ENCODE measurements around the gene MAPK1. TPM values are rescaled to one million over a fixed set of nuclear protein-coding genes. Genes with fewer than 3 reads are reported as not detected.

Gene MAPK1
- total RNA-seq, 2 experiments from 2014 or later = 39.4 to 44.0 TPM

DNA sequence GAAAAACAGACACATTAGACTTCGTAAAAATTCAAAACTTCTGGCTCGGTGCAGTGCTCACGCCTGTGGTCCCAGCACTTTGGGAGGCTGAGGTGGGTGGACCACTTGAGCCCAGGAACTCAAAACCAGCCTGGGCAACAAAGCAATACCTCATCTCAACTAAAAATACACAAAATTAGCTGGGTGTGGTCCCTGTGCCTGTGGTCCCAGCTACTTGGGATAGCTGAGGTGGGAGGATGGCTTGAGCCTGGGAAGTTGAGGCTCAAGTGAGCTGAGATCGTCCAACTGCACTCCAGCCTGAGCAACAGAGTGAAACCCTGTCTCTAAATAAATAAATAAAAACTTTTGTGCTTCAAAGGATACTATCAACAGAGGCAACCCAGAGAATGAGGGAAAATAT lies 155.6 kb downstream of the MAPK1 start:
- H3K27me3 ChIP-seq (ENCODE audit: control insufficient read depth in 1 of 2, insufficient read depth in 2 of 2, low read length in 2 of 2) = no peaks in the 10 kb centered on the region
- DNase-seq (no peak), ATAC-seq (ENCODE audit: poor library complexity) (no peak)
- CTCF ChIA-PET = no interaction called here
- intact Hi-C loops (cut with DNase I, micrococcal nuclease) = no loop called here
- Mint-ChIP-seq H3K27ac (no peak overlapping the region), H3K36me3 (ENCODE audit: low read depth) (no peaks in the 10 kb centered on the region), H3K4me1 (ENCODE audit: low read depth) (peaks cover 7% of the 10 kb centered on the region), H3K9me3 (no peaks in the 10 kb centered on the region), H3K27me3 (no peaks in the 10 kb centered on the region), H3K4me3 (no peak overlapping the region)
- no peaks in the 10 kb centered on the region for H3K9me3 ChIP-seq (ENCODE audit: control insufficient read depth in 1 of 2, insufficient read depth in 1 of 2, low read length in 2 of 2)
- peaks cover 2% of the 10 kb centered on the region for H3K36me3 ChIP-seq (ENCODE audit: insufficient read depth, low read length)
- TF ChIP-seq, protein P1, sequence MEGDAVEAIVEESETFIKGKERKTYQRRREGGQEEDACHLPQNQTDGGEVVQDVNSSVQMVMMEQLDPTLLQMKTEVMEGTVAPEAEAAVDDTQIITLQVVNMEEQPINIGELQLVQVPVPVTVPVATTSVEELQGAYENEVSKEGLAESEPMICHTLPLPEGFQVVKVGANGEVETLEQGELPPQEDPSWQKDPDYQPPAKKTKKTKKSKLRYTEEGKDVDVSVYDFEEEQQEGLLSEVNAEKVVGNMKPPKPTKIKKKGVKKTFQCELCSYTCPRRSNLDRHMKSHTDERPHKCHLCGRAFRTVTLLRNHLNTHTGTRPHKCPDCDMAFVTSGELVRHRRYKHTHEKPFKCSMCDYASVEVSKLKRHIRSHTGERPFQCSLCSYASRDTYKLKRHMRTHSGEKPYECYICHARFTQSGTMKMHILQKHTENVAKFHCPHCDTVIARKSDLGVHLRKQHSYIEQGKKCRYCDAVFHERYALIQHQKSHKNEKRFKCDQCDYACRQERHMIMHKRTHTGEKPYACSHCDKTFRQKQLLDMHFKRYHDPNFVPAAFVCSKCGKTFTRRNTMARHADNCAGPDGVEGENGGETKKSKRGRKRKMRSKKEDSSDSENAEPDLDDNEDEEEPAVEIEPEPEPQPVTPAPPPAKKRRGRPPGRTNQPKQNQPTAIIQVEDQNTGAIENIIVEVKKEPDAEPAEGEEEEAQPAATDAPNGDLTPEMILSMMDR (IDR thresholded peaks at IDR 0.05) = no peak
- POLR2A ChIA-PET = no interaction called here
- peaks cover 6% of the 10 kb centered on the region for H3K4me1 ChIP-seq (ENCODE audit: insufficient read depth, low read length)
- H3K27ac ChIP-seq (ENCODE audit: low read depth in 1 of 2, low read length in 2 of 2) = no peak overlapping the region
- no peak overlapping the region for H3K4me3 ChIP-seq (ENCODE audit: low read length)

- no peak overlapping the region for H3K27ac Mint-ChIP-seq
- Histone ChIP-seq H3K36me3 (ENCODE audit: insufficient read depth, low read length) (peaks cover 2% of the 10 kb centered on the region), H3K27ac (ENCODE audit: low read depth in 1 of 2, low read length in 2 of 2) (no peak overlapping the region), H3K27me3 (ENCODE audit: control insufficient read depth in 1 of 2, insufficient read depth in 2 of 2, low read length in 2 of 2) (no peaks in the 10 kb centered on the region), H3K9me3 (ENCODE audit: control insufficient read depth in 1 of 2, insufficient read depth in 1 of 2, low read length in 2 of 2) (no peaks in the 10 kb centered on the region), H3K4me1 (ENCODE audit: insufficient read depth, low read length) (peaks cover 6% of the 10 kb centered on the region), H3K4me3 (ENCODE audit: low read length) (no peak overlapping the region)
- H3K9me3 Mint-ChIP-seq = no peaks in the 10 kb centered on the region
- TF ChIP-seq, protein P1 (IDR thresholded peaks at IDR 0.05) = no peak
- no peaks in the 10 kb centered on the region for H3K36me3 Mint-ChIP-seq (ENCODE audit: low read depth)
- H3K27me3 Mint-ChIP-seq = no peaks in the 10 kb centered on the region
- DNase-seq = no peak
- ChIA-PET CTCF (no interaction called here), POLR2A (no interaction called here)
- peaks cover 7% of the 10 kb centered on the region for H3K4me1 Mint-ChIP-seq (ENCODE audit: low read depth)
- H3K4me3 Mint-ChIP-seq = no peak overlapping the region
- ATAC-seq (ENCODE audit: poor library complexity) = no peak
- intact Hi-C loops (cut with DNase I, micrococcal nuclease) = no loop called here
Observed at GRCh38 chr22:21710156-21710555, 157.3 kb downstream of the MAPK1 start.

GRCh38 chr22:21709688-21710087 lies 157.8 kb downstream of the MAPK1 start:
- Histone ChIP-seq H3K27me3 (ENCODE audit: control insufficient read depth in 1 of 2, insufficient read depth in 2 of 2, low read length in 2 of 2) (no peaks in the 10 kb centered on the region), H3K4me1 (ENCODE audit: insufficient read depth, low read length) (peaks cover 6% of the 10 kb centered on the region), H3K9me3 (ENCODE audit: control insufficient read depth in 1 of 2, insufficient read depth in 1 of 2, low read length in 2 of 2) (no peaks in the 10 kb centered on the region), H3K36me3 (ENCODE audit: insufficient read depth, low read length) (peaks cover 2% of the 10 kb centered on the region), H3K27ac (ENCODE audit: low read depth in 1 of 2, low read length in 2 of 2) (no peak overlapping the region), H3K4me3 (ENCODE audit: low read length) (no peak overlapping the region)
- peaks cover 7% of the 10 kb centered on the region for H3K4me1 Mint-ChIP-seq (ENCODE audit: low read depth)
- TF ChIP-seq, protein P1 (IDR thresholded peaks at IDR 0.05) = no peak
- CTCF ChIA-PET = no interaction called here
- ATAC-seq (ENCODE audit: poor library complexity) (no peak), DNase-seq (no peak)
- no peaks in the 10 kb centered on the region for H3K9me3 Mint-ChIP-seq
- no peak overlapping the region for H3K27ac Mint-ChIP-seq
- no peaks in the 10 kb centered on the region for H3K27me3 Mint-ChIP-seq
- POLR2A ChIA-PET = no interaction called here
- H3K4me3 Mint-ChIP-seq = no peak overlapping the region
- no peaks in the 10 kb centered on the region for H3K36me3 Mint-ChIP-seq (ENCODE audit: low read depth)
- intact Hi-C loops (cut with DNase I, micrococcal nuclease) = no loop called here
